HepG2 (cell line): ENCODE results near the gene ZNF618.

Experiments
- CBX5 ChIP-seq: sonication (generic); formaldehyde crosslinking; IDR thresholded peaks from 2 replicates; pipeline ENCODE4 v1.4.0; 2020; ENCODE audit warnings: missing genetic modification reagents, borderline replicate concordance
- EP300 ChIP-seq, 3 experiments: sonication (generic) in 1 of 3; formaldehyde crosslinking in 1 of 3; IDR thresholded peaks; 2 replicates each; pipeline versions ENCODE4 v1.5.1 to v1.6.1; 2011 to 2020; ENCODE audit warnings: low read depth in 2 of 3, low read length in 2 of 3, borderline replicate concordance in 1 of 3, improper control_type of control experiment in 1 of 3, mild to moderate bottlenecking in 1 of 3, missing genetic modification reagents in 1 of 3, moderate library complexity in 1 of 3
- ETV5 ChIP-seq: IDR thresholded peaks from 2 replicates; pipeline ENCODE4 v1.6.1; 2018; ENCODE audit warnings: missing biosample characterization, missing genetic modification reagents, inconsistent platforms, borderline replicate concordance
- HDAC2 ChIP-seq: sonication (generic); formaldehyde crosslinking; IDR thresholded peaks from 2 replicates; pipeline ENCODE4 v1.4.0; 2020; ENCODE audit warnings: missing genetic modification reagents
- POLR2AphosphoS5 ChIP-seq: IDR thresholded peaks from 2 replicates; pipeline ENCODE4 v1.6.1; 2012; ENCODE audit warnings: low read depth, low read length
- ZFP36L2 ChIP-seq: sonication (generic); formaldehyde crosslinking; IDR thresholded peaks from 2 replicates; pipeline ENCODE4 v1.4.0; 2020; ENCODE audit warnings: missing genetic modification reagents
- ZNF225 ChIP-seq: sonication (generic); formaldehyde crosslinking; IDR thresholded peaks from 2 replicates; pipeline ENCODE4 v1.4.0; 2020; ENCODE audit warnings: mild to moderate bottlenecking, missing genetic modification reagents
- ZNF232 ChIP-seq: sonication (generic); formaldehyde crosslinking; IDR thresholded peaks from 2 replicates; pipeline ENCODE4 v1.4.0; 2020; ENCODE audit warnings: missing genetic modification reagents, borderline replicate concordance
- ZNF234 ChIP-seq: sonication (generic); formaldehyde crosslinking; conservative IDR thresholded peaks from 2 replicates; pipeline ENCODE4 v1.5.1; 2020; ENCODE audit warnings: mild to moderate bottlenecking, missing genetic modification reagents
- ZNF350 ChIP-seq: sonication (generic); formaldehyde crosslinking; IDR thresholded peaks from 2 replicates; pipeline ENCODE4 v1.4.0; 2020; ENCODE audit warnings: mild to moderate bottlenecking, low read depth, missing genetic modification reagents, borderline replicate concordance
- TF ChIP-seq, protein P1 (sequence below), 2 experiments: sonication (generic) in 1 of 2; formaldehyde crosslinking in 1 of 2; IDR thresholded peaks; 2 replicates each; pipeline versions ENCODE4 v1.5.1 to v1.6.1; 2011 to 2020; ENCODE audit warnings: borderline replicate concordance in 1 of 2, low read depth in 1 of 2, low read length in 1 of 2, mild to moderate bottlenecking in 1 of 2, missing genetic modification reagents in 1 of 2, moderate library complexity in 1 of 2
- TF ChIP-seq, protein P2 (sequence below): sonication (generic); formaldehyde crosslinking; IDR thresholded peaks from 2 replicates; pipeline ENCODE4 v1.5.0; 2020; ENCODE audit warnings: mild to moderate bottlenecking, missing genetic modification reagents
- TF ChIP-seq, protein P3 (sequence below): sonication (generic); formaldehyde crosslinking; IDR thresholded peaks from 2 replicates; pipeline ENCODE4 v1.5.0; 2020; ENCODE audit warnings: missing genetic modification reagents, mild to moderate bottlenecking, borderline replicate concordance

DNA sequence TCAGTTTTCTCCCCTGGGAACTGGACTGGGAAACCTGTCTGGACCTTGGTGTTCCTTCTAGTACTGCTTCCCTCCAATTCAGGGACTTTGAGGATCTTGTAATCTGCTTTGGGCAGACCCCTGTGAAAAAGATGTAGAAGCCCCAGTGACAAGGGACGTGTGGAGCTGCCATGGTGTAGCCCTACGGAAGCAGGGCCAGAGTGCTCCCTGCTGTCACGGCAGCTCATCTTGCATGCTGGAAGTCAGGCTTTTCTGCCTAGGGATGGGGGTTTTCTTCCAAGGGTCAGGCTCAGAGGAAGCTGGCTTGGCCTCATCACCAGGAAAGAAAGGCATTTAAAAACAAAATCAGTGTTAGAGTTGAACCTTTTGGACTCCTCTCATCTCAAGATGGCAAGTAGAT lies 115.6 kb downstream of the ZNF618 start:
- TF ChIP-seq HDAC2 (CRISPR knock-in tag) (no peak), ZNF234 (CRISPR knock-in tag) (no peak), EP300 (IDR thresholded peaks at IDR 0.05; ENCODE audit: low read depth in 2 of 2, low read length in 2 of 2) (no peak), EP300 (CRISPR knock-in tag; IDR thresholded peaks at IDR 0.05; ENCODE audit: borderline replicate concordance) (no peak), ZNF225 (CRISPR knock-in tag) (no peak), POLR2AphosphoS5 (no peak), ZNF232 (no peak), CBX5 (CRISPR knock-in tag) (no peak), ZNF350 (CRISPR knock-in tag) (no peak), ETV5 (CRISPR knock-in tag) (no peak), ZFP36L2 (no peak)
- TF ChIP-seq, protein P1, sequence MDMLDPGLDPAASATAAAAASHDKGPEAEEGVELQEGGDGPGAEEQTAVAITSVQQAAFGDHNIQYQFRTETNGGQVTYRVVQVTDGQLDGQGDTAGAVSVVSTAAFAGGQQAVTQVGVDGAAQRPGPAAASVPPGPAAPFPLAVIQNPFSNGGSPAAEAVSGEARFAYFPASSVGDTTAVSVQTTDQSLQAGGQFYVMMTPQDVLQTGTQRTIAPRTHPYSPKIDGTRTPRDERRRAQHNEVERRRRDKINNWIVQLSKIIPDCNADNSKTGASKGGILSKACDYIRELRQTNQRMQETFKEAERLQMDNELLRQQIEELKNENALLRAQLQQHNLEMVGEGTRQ (IDR thresholded peaks at IDR 0.05; ENCODE audit: low read depth, low read length): no peak
- TF ChIP-seq, protein P1 (CRISPR knock-in tag; IDR thresholded peaks at IDR 0.05; ENCODE audit: borderline replicate concordance): no peak
- TF ChIP-seq, protein P2, sequence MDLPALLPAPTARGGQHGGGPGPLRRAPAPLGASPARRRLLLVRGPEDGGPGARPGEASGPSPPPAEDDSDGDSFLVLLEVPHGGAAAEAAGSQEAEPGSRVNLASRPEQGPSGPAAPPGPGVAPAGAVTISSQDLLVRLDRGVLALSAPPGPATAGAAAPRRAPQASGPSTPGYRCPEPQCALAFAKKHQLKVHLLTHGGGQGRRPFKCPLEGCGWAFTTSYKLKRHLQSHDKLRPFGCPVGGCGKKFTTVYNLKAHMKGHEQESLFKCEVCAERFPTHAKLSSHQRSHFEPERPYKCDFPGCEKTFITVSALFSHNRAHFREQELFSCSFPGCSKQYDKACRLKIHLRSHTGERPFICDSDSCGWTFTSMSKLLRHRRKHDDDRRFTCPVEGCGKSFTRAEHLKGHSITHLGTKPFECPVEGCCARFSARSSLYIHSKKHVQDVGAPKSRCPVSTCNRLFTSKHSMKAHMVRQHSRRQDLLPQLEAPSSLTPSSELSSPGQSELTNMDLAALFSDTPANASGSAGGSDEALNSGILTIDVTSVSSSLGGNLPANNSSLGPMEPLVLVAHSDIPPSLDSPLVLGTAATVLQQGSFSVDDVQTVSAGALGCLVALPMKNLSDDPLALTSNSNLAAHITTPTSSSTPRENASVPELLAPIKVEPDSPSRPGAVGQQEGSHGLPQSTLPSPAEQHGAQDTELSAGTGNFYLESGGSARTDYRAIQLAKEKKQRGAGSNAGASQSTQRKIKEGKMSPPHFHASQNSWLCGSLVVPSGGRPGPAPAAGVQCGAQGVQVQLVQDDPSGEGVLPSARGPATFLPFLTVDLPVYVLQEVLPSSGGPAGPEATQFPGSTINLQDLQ: no peak
- TF ChIP-seq, protein P3, sequence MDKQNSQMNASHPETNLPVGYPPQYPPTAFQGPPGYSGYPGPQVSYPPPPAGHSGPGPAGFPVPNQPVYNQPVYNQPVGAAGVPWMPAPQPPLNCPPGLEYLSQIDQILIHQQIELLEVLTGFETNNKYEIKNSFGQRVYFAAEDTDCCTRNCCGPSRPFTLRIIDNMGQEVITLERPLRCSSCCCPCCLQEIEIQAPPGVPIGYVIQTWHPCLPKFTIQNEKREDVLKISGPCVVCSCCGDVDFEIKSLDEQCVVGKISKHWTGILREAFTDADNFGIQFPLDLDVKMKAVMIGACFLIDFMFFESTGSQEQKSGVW (CRISPR knock-in tag): no peak
